Astrocyte of the cerebellum (primary cell): ENCODE measurements around the gene RAB6B.

Experiments used
- DNase-seq: peaks from one replicate; pipeline ENCODE4 v3.0.0-alpha.2; 2011; ENCODE audit warnings: low read depth
- H3K4me3 ChIP-seq: 2 replicates; pipeline ENCODE4 v1.5.1; 2011; ENCODE audit warnings: mild to moderate bottlenecking, low read depth, low read length, moderate library complexity
- in situ Hi-C: cut with HindIII; loops from 2 replicates; pipeline ENCODE4 v1.10.0; 2017; ENCODE audit warnings: low sequenced_read_pairs
- TF ChIP-seq, protein P1 (sequence below): IDR thresholded peaks from 2 replicates; pipeline ENCODE4 v1.5.1; 2012; ENCODE audit warnings: low read length, low read depth, moderate library complexity, mild to moderate bottlenecking; ENCODE audit errors: missing control alignments

RAB6B gene

DNA sequence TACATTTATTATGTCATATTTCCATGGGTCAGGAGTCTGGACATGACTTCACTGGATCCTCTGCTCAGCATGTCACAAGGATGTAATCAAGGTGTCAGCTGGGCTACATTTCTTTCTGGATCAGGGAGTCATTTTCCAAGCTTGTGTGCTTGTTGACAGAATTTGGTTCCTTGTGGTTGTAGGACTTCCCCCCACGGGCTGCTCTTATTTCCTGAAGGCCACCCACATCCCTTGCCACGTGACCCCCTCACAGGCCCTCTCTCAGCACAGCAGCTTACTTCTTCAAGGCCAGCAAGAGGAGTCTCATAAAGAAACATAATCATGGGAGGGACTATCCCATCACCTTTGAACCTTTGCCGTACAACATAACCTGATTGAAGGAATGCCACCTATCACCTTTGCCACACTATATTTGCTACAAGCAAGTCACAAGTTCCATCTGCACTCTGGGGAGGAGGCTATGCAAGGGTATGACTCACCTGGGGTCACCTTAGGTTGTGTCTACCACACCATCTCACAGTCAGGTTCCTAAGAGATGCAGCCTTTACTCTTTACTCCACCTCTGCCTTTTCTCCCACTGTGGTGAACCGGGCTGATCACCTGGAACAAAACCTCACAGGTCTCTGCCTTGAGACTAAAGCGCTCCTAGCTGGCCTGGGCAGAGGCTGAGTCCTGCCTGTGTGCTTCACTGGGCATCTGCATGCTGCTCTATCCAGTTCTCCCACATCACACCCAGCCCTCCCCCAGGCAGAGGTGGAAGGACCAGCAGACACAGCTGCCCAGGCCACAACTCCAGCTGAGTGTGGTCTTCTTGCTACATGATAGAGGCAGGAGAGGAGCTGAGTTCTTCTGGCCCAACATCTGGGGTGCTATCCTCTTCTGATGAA is 13.5 kb downstream of the RAB6B start:
- in situ Hi-C loops: no loop called here
- DNase-seq: no peak
- TF ChIP-seq, protein P1, sequence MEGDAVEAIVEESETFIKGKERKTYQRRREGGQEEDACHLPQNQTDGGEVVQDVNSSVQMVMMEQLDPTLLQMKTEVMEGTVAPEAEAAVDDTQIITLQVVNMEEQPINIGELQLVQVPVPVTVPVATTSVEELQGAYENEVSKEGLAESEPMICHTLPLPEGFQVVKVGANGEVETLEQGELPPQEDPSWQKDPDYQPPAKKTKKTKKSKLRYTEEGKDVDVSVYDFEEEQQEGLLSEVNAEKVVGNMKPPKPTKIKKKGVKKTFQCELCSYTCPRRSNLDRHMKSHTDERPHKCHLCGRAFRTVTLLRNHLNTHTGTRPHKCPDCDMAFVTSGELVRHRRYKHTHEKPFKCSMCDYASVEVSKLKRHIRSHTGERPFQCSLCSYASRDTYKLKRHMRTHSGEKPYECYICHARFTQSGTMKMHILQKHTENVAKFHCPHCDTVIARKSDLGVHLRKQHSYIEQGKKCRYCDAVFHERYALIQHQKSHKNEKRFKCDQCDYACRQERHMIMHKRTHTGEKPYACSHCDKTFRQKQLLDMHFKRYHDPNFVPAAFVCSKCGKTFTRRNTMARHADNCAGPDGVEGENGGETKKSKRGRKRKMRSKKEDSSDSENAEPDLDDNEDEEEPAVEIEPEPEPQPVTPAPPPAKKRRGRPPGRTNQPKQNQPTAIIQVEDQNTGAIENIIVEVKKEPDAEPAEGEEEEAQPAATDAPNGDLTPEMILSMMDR: no peak
- H3K4me3 ChIP-seq: no peak overlapping the region

GRCh38 chr3:133881492-133881891 is 14.2 kb downstream of the RAB6B start:
- DNase-seq: no peak
- in situ Hi-C loops: no loop called here
- TF ChIP-seq, protein P1: no peak
- H3K4me3 ChIP-seq: no peak overlapping the region

DNA sequence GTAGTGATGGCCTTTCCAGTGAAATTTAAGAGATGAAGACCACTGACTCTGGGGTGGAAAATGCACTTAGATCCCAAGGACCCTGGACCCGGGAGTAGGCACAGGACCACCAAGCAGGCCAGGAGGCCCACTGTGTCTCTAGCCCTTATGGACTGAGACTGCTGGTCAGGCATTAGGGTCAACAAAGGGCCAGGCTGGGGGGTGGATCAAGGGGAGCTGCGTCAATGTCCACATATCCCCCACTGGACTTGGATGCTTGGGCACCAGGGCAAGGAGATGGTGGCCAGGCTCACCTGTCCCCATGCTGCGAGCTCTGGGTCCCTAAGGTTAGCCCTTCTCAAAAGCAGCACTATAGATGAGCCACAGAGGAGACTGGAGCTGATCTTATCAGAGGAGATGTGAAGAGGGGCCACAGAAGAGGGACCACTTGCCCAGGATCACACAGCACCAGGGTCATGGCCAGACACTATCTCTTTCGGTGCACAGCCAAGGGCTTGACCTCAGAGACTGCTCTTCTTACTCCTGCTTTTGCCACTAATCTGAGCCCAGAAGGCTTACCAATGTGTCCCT is 14.7 kb downstream of the RAB6B start:
- TF ChIP-seq, protein P1: no peak
- DNase-seq: no peak
- in situ Hi-C loops: no loop called here
- H3K4me3 ChIP-seq: no peak overlapping the region

DNA sequence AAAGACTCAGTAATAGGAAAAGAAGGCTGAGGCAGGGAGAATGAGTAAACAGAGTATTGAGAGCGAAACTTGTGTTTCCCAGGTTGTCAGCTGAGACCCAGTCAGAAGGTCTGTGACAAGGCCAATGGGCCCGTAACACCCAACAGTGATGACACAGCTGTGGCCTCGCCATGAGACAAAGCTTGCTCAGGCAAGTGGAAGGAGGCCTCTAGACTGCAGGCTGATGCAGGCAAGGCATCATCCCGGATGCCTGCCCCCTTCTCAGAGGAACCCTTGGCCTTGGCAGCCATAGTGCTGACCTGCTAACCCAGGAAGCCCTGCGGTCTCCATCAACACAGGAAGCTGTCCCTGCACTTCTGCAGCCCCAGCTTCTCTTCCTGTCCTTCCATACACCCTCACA is 15.4 kb downstream of the RAB6B start:
- in situ Hi-C loops: no loop called here
- H3K4me3 ChIP-seq: no peak overlapping the region
- no peak for DNase-seq
- TF ChIP-seq, protein P1: no peak

- DNase-seq: no peak
- TF ChIP-seq, protein P1: no peak
- in situ Hi-C loops: no loop called here
- H3K4me3 ChIP-seq: no peak overlapping the region
Observed at GRCh38 chr3:133878518-133878917, 17.2 kb downstream of the RAB6B start.

DNA sequence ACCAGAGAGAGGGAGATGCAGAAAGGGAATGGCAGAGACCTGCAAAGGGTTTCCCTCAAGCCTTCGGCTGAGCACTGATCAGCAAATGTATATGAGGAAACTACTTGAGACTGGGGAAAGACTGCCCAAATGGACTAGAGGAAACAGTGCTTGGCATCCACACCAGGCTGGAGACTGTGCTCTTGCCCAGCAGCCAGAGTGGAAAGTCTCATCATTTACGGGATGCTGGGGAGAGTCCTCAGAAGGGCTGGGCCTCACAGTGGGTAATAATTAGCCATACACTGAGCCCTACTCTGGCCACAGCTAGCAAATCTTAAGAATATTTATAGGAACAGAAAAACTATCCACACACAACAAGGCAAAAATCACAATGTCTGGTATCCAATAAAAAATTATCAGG is 18.5 kb downstream of the RAB6B start:
- DNase-seq: no peak
- H3K4me3 ChIP-seq: no peak overlapping the region
- in situ Hi-C loops: no loop called here
- TF ChIP-seq, protein P1: no peak
